NCI-H1930 (cell line): ENCODE data around the gene CRABP2.
A peak's percentile ranks its signal among the peaks of the same experiment; 100 is the strongest.

Source experiments
- DNase-seq, 2 experiments: peaks; one replicate each; lab custom pipeline; 2025; lab: John Stamatoyannopoulos, UW

CRABP2 gene

GRCh38 chr1:156667968-156668709, 37.2 kb downstream of the CRABP2 start:
- no peak for DNase-seq

- DNase-seq: no peak
These were observed 37.8 kb downstream of the CRABP2 start for GRCh38 chr1:156667610-156667967.

- DNase-seq: no peak
These were observed 38.3 kb downstream of the CRABP2 start for GRCh38 chr1:156666862-156667609.

GRCh38 chr1:156665539-156665938, 39.8 kb downstream of the CRABP2 start:
- DNase-seq: no peak

GRCh38 chr1:156664767-156665411, 40.5 kb downstream of the CRABP2 start:
- no peak for DNase-seq

- DNase-seq: no peak
These were observed 41.2 kb downstream of the CRABP2 start for GRCh38 chr1:156664046-156664766.

- no peak for DNase-seq
These were observed 42.2 kb downstream of the CRABP2 start for GRCh38 chr1:156663178-156663577.

GRCh38 chr1:156662800-156663055, 42.7 kb downstream of the CRABP2 start:
- DNase-seq: no peak

- no peak for DNase-seq
These were observed 43.2 kb downstream of the CRABP2 start for GRCh38 chr1:156662005-156662799.

GRCh38 chr1:156660752-156661112, 44.7 kb downstream of the CRABP2 start:
- no peak for DNase-seq

GRCh38 chr1:156659988-156660751, 45.2 kb downstream of the CRABP2 start:
- peak; percentile 95 to 98 for DNase-seq

- no peak for DNase-seq
These were observed 45.8 kb downstream of the CRABP2 start for GRCh38 chr1:156659661-156659987.

- no peak for DNase-seq
These were observed 46.3 kb downstream of the CRABP2 start for GRCh38 chr1:156658945-156659574.

GRCh38 chr1:156658496-156658895, 46.9 kb downstream of the CRABP2 start:
- DNase-seq: no peak

GRCh38 chr1:156657741-156658319, 47.6 kb downstream of the CRABP2 start:
- no peak for DNase-seq

- DNase-seq: peak in 1 of 2 experiments; percentile 50
These were observed 48.3 kb downstream of the CRABP2 start for GRCh38 chr1:156656806-156657740.

GRCh38 chr1:156655904-156656516, 49.4 kb downstream of the CRABP2 start:
- no peak for DNase-seq

- DNase-seq: no peak
These were observed 50.1 kb downstream of the CRABP2 start for GRCh38 chr1:156655151-156655903.
